ENCODE measurements around the gene ANKS6. TPM values are rescaled to one million over a fixed set of nuclear protein-coding genes. Genes with fewer than 3 reads are reported as not detected.

ANKS6 gene
- total and polyA plus RNA-seq, 4 donors, result 1.9 to 6.3 (median 2.9) TPM

- Histone ChIP-seq H3K36me3 (ENCODE audit: control insufficient read depth in 4 of 4, insufficient read depth in 3 of 4, low read depth in 1 of 4, low read length in 3 of 4) (no peaks in the 10 kb centered on the region), H3K27ac (ENCODE audit: low read depth in 1 of 2, low read length in 2 of 2) (no peak overlapping the region), H3K9me3 (ENCODE audit: control insufficient read depth in 4 of 4, low read length in 3 of 4) (peaks cover 0 to 3% (median 1%) of the 10 kb centered on the region in 4 donors), H3K9ac (ENCODE audit: low read depth in 1 of 2, low read length in 2 of 2) (no peak overlapping the region), H3K4me3 (ENCODE audit: low read depth in 1 of 3, low read length in 3 of 3) (no peak overlapping the region), H3K27me3 (ENCODE audit: control insufficient read depth in 4 of 4, insufficient read depth in 4 of 4, low read length in 3 of 4) (no peaks in the 10 kb centered on the region), H3K4me1 (ENCODE audit: control insufficient read depth in 4 of 4, insufficient read depth in 4 of 4, low read length in 3 of 4) (no peaks in the 10 kb centered on the region)
- TF ChIP-seq FOXA2 (IDR thresholded peaks at IDR 0.05) (no peak), EGR1 (IDR thresholded peaks at IDR 0.05; ENCODE audit: low read depth in 2 of 2) (no peak), GABPA (IDR thresholded peaks at IDR 0.05 in 1 of 2, conservative IDR thresholded peaks at IDR 0.05 in 1 of 2) (no peak), SP1 (IDR thresholded peaks at IDR 0.05) (no peak), MAX (IDR thresholded peaks at IDR 0.05) (no peak), FOXA1 (IDR thresholded peaks at IDR 0.05) (no peak), REST (IDR thresholded peaks at IDR 0.05) (no peak), ATF3 (IDR thresholded peaks at IDR 0.05) (no peak), ZBTB33 (IDR thresholded peaks at IDR 0.05) (no peak), HNF4A (conservative IDR thresholded peaks at IDR 0.05) (no peak), CTCF (IDR thresholded peaks at IDR 0.05; ENCODE audit: low read depth, low read length, missing input control) (no peak), JUND (IDR thresholded peaks at IDR 0.05) (no peak), NR2F2 (IDR thresholded peaks at IDR 0.05) (no peak), RAD21 (IDR thresholded peaks at IDR 0.05) (no peak), TAF1 (conservative IDR thresholded peaks at IDR 0.05) (no peak), YY1 (IDR thresholded peaks at IDR 0.05) (no peak), HNF4G (IDR thresholded peaks at IDR 0.05) (no peak), RXRA (IDR thresholded peaks at IDR 0.05) (no peak)
- 96% methylated on average over 3 of the region's 3 CpGs for WGBS
- no peak for DNase-seq (ENCODE audit: low spot score)
Measured at GRCh38 chr9:98823666-98824334, 27.4 kb upstream of the ANKS6 start.
